BJ (cell line): ENCODE results near the gene GRIP2. TPM values are rescaled to one million over a fixed set of nuclear protein-coding genes. Genes with fewer than 3 reads are reported as not detected.

ENCODE experiments used
- CTCF ChIA-PET: fragments of 350-600 bp; formaldehyde crosslinking; extraction: SDS; loops from one replicate; lab custom pipeline; 2021; ENCODE audit warnings: antibody characterized with exemption, inconsistent platforms; lab: Yijun Ruan, JAX
- POLR2A ChIA-PET: fragments of 300-600 bp; sonication (Branson Sonifier 250); formaldehyde crosslinking; extraction: SDS; loops from one replicate; lab custom pipeline; 2021; ENCODE audit warnings: antibody characterized with exemption; lab: Charles Lee
- DNase-seq: peaks from one replicate; pipeline ENCODE4 v3.0.0-alpha.2; 2011; ENCODE audit warnings: low read depth
- H3K27me3 ChIP-seq: 2 replicates; pipeline ENCODE4 v1.6.0; 2011; ENCODE audit warnings: low read length; ENCODE audit not compliant: control insufficient read depth, insufficient read depth
- H3K36me3 ChIP-seq: 2 replicates; pipeline ENCODE4 v1.5.1; 2011; ENCODE audit warnings: low read length; ENCODE audit not compliant: control insufficient read depth, insufficient read depth
- H3K4me3 ChIP-seq: 2 replicates; pipeline ENCODE4 v1.5.1; 2011; ENCODE audit warnings: low read depth, mild to moderate bottlenecking, control low read depth, low read length
- CTCF ChIP-seq: IDR thresholded peaks from 2 replicates; pipeline ENCODE4 v1.5.1; 2011; ENCODE audit warnings: low read depth, mild to moderate bottlenecking, control low read depth, inconsistent platforms, low read length, moderate library complexity; ENCODE audit not compliant: insufficient read depth
- polyA plus RNA-seq: library from polyadenylated mRNA; depleted of rRNA; stranded (reverse); fragments of >200 nt; gene quantifications from 2 replicates; pipeline ENCODE4 v1.2.3, GENCODE V29; 2011

Gene GRIP2
- polyA plus RNA-seq, 1 experiment, result 0.45 TPM

DNA sequence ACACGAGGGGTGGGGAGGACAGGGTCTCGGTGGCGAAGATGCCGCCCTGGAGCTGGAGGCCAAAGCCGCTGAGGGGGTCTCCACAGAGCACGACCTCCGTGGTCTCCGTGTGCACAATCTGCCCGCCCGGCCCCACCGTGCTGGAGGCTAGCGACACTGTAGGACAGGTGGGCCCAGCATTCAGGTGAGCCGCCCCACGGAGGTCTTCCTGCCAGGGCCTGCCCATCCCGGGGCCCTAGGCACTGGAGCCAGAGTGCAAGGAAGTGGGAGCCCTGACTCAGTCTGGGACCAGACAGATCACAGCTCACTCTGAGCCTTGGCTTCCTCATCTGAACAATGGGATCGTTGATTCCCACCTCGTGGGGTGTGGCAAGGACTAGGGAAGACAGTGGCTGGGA lies 25.8 kb downstream of the GRIP2 start:
- ChIA-PET POLR2A (no interaction called here), CTCF (interaction anchor here (1.6 kb wide), 1 partner anchor 41 kb away, joined by 3 read pairs; no protein-coding TSS in a partner anchor)
- DNase-seq, result no peak
- H3K4me3 ChIP-seq, result no peak overlapping the region
- H3K36me3 ChIP-seq, result no peaks in the 10 kb centered on the region
- TF ChIP-seq CTCF, result no peak
- H3K27me3 ChIP-seq, result peaks cover 2% of the 10 kb centered on the region; the same call in 1 of the 2 replicates

DNA sequence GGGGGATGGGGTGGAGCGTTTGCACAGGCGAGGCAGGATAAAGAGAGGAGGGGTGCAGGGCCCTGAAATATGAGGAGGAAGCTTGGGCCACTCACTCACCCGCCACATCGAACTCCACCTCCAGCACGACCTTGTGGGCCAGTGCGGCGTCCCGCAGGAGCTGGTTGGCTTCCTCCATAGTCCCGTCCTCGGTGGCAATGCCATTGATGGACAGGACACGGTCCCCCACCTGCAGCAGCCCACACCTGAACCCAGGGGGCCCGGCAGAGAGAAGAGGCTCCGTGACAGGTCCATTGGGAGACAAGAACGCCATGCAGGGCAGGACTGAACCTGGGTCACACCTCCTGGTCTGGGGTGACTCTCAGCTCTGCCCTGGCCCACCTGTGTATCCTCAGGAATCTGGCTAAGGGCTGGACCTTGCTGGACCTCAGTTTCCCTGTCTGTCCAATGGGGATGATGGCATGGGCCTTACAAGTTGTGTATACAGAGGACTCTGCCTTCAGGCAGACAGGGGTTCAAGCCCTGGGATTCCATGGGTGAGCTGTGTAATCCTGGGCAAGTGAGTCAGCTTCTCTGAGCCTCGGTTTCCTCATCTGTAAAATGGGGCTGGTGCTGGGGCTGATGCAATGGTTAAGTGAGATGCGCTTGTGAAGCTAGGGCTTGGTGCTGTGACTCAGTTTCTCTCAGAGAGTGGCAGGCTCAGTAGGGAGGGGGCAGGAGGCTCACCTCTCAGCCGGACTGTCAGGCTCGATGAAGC lies 26.4 kb downstream of the GRIP2 start:
- peaks cover 2% of the 10 kb centered on the region; the same call in 1 of the 2 replicates for H3K27me3 ChIP-seq
- no peak for TF ChIP-seq CTCF
- no peak for DNase-seq
- H3K36me3 ChIP-seq, result no peaks in the 10 kb centered on the region
- CTCF ChIA-PET, result interaction anchor here (0.8 to 1.6 kb wide), 3 partner anchors 34 to 40 kb away, joined by 3 read pairs; no protein-coding TSS in a partner anchor
- POLR2A ChIA-PET, result no interaction called here
- no peak overlapping the region for H3K4me3 ChIP-seq

GRCh38 chr3:14512942-14513327 lies 27.2 kb downstream of the GRIP2 start:
- TF ChIP-seq CTCF, result no peak
- CTCF ChIA-PET, result interaction anchor here (0.8 to 1.6 kb wide), 3 partner anchors 35 to 39 kb away, joined by 3 read pairs; no protein-coding TSS in a partner anchor
- no peak for DNase-seq
- POLR2A ChIA-PET, result no interaction called here
- Histone ChIP-seq H3K36me3 (no peaks in the 10 kb centered on the region), H3K4me3 (no peak overlapping the region), H3K27me3 (peaks cover 2% of the 10 kb centered on the region; the same call in 1 of the 2 replicates)

GRCh38 chr3:14512281-14512941 lies 27.7 kb downstream of the GRIP2 start:
- Histone ChIP-seq H3K4me3 (no peak overlapping the region), H3K27me3 (peaks cover 2% of the 10 kb centered on the region; the same call in 1 of the 2 replicates), H3K36me3 (no peaks in the 10 kb centered on the region)
- ChIA-PET CTCF (interaction anchor here (1.3 kb wide), 1 partner anchor 37 kb away, joined by 3 read pairs; no protein-coding TSS in a partner anchor), POLR2A (no interaction called here)
- no peak for DNase-seq
- TF ChIP-seq CTCF, result no peak
